SKM-1 treated with dmso at 0.1 percent for 144 hours (cell line): ENCODE measurements around the gene BRD4.

ENCODE experiments used
- DNase-seq: peaks from one replicate; lab custom pipeline; 2025; ENCODE audit not compliant: unreplicated experiment; lab: John Stamatoyannopoulos, UW

Gene BRD4

DNA sequence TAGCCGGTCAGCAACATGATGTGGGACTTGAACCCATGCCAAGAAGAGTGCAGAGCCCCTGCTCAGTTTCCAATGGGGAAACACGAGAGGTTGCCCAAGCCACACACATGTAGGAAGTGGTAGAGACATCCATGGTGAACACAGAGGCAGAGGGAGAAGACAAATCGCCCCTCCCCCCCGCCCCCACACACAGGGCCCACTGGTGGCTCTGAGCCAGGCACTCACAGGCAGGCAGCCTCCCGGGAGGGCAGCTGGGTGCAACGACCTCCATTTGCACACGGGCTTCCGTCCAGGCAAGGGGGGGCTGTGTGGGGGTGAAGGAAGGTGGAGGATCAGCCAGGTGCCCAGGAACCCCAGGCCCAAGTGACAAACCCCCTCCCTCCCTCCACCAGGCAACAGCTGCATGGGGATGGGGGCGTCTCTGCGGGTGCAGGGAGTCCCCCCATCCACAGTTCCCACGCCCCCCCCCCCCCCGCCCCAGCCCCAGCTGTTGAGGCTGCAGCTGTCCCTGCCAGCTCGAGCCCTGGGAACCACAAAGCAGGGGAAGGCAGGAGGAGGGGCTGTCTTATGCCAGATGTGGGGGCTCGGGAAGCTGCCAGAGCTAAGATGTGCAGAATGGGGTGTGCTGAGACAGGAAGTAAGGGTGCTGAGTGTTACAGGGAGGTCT is 134.9 kb downstream of the BRD4 start:
- peak; percentile 73 for DNase-seq

GRCh38 chr19:15196360-15197005 is 135.9 kb downstream of the BRD4 start:
- DNase-seq = no peak

GRCh38 chr19:15195371-15196334 is 136.7 kb downstream of the BRD4 start:
- DNase-seq = no peak

DNA sequence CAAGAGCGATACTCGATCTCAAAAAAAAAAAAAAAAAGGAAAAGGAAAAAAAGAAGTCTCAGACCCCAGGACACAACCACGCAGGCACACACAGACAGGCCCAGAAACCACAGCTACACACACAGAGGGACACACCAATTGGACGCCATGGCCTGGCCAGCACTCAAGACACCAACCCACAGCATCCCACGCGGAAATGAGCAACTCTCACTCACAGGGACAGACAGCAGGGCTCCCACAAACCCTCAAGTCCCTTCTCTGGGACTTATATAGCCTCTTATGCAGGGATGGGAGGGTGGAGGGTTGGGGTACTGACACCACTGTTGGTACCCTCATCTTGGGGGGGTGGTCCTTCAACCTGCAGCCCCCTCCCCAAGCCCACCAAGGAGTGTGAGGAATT is 137.4 kb downstream of the BRD4 start:
- no peak for DNase-seq

- DNase-seq = no peak
Measured at GRCh38 chr19:15191982-15192381, 140.4 kb downstream of the BRD4 start.

DNA sequence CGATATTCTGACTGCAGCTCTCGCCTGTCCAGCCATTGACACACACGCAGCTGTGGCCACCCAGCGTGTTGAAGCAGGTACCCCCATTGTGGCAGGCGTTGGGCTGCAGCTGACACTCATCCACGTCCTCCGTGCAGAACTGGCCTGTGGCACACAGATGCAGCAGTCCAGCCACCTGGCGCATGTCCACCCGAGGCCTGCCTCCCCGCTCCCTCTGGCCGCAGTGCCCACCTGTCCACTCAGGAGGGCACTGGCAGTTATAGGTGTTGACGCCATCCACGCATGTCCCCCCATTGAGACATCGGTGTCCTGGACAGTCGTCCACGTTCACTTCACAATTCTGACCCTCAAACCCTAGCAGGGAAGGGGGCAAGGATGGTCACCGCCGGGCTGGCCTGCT is 140.8 kb downstream of the BRD4 start:
- DNase-seq = no peak

DNA sequence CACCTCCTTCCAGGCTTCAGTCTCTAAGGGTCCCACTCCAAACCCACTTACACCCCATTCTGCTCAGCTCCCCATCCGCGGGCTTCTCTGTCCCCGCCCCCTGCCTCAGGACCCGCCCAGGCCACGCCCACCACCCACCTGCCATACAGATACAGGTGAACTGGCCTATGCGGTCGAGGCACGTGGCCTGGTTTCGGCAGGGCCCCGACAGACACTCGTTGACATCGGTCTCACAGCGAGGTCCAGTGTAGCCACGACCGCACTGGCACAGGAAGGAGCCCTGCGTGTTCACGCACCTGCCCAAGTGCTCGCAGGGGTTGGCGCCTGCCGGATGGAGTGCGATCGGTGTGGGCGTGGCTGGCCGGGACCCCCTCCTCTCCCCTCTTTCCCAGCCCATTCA is 143.5 kb downstream of the BRD4 start:
- DNase-seq = no peak

DNA sequence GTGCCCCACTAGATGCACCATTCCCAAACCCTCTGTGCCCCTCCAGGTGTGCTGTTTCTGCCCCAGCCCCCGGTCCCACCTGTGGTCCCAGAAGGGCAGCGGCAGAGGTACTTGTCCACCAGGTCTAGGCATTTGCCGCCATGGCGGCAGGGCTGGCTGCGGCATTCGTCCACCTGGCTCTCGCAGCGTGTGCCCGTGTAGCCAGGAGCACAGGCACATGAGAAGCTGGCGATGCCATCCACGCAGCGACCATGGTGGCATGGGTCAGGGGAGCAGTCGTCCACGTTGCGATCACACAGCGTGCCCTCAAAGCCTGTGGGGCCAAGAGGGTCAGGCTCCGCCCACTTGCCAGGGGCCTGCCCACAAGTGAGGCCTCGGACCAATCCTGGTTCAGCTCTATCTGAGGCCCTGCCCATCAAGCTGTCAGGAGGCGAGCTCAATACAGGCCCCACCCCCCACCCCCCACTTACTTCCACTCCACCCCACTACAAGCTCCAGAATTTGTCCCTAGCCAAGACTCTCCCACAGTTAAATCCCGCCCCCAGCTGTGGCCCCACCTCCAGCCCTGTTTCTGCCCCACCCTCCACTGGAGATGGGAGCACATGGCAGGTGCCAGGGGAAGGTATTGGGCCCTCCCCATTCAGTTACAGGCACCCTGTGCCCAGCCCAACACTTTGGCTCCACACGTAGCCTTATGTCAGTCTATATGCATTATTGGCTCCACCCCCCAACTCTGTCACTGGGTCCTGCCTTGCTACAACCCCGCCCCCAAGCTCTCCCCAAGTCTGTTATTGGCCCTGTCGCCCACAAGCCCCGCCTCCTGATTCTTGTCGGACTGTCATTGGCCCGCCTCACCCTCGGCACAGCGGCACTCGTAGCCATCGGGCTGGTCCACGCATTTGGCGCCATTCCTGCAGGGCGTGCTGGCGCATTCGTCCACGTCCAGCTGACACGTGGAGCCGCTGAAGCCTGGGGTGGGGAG is 145.0 kb downstream of the BRD4 start:
- no peak for DNase-seq
